ENCODE data around the gene BMERB1. TPM values are rescaled to one million over a fixed set of nuclear protein-coding genes. Genes with fewer than 3 reads are reported as not detected.

Gene BMERB1
- total and polyA plus RNA-seq, 2 donors, result 6.0 to 9.1 TPM

- DNase-seq (ENCODE audit: low read depth in 6 of 9, low spot score in 9 of 9), result no peak
- Histone ChIP-seq H3K4me3 (ENCODE audit: low read length in 2 of 2) (no peak overlapping the region), H3K9me3 (ENCODE audit: control insufficient read depth in 2 of 2, insufficient read depth in 1 of 2, low read length in 1 of 2) (no peaks in the 10 kb centered on the region), H3K27ac (ENCODE audit: low read depth in 1 of 2, low read length in 1 of 2) (no peak overlapping the region), H3K4me1 (ENCODE audit: control insufficient read depth in 2 of 2, insufficient read depth in 2 of 2, low read length in 2 of 2) (no peaks in the 10 kb centered on the region), H3K36me3 (ENCODE audit: control insufficient read depth in 2 of 2, insufficient read depth in 2 of 2, low read length in 1 of 2) (no peaks in the 10 kb centered on the region), H3K27me3 (ENCODE audit: control insufficient read depth in 2 of 2, insufficient read depth in 1 of 2, low read length in 1 of 2) (no peaks in the 10 kb centered on the region)
- WGBS, result 96% methylated on average over 20 of the region's 20 CpGs
Observed at GRCh38 chr16:15576960-15577958, 142.9 kb downstream of the BMERB1 start.

- H3K27me3 ChIP-seq (ENCODE audit: control insufficient read depth in 2 of 2, insufficient read depth in 1 of 2, low read length in 1 of 2), result no peaks in the 10 kb centered on the region
- H3K4me3 ChIP-seq (ENCODE audit: low read length in 2 of 2), result no peak overlapping the region
- no peaks in the 10 kb centered on the region for H3K4me1 ChIP-seq (ENCODE audit: control insufficient read depth in 2 of 2, insufficient read depth in 2 of 2, low read length in 2 of 2)
- WGBS, result 98% methylated on average over 4 of the region's 4 CpGs
- H3K9me3 ChIP-seq (ENCODE audit: control insufficient read depth in 2 of 2, insufficient read depth in 1 of 2, low read length in 1 of 2), result no peaks in the 10 kb centered on the region
- H3K27ac ChIP-seq (ENCODE audit: low read depth in 1 of 2, low read length in 1 of 2), result no peak overlapping the region
- no peak for DNase-seq (ENCODE audit: low read depth in 6 of 9, low spot score in 9 of 9)
- no peaks in the 10 kb centered on the region for H3K36me3 ChIP-seq (ENCODE audit: control insufficient read depth in 2 of 2, insufficient read depth in 2 of 2, low read length in 1 of 2)
Observed at GRCh38 chr16:15578824-15579223, 144.4 kb downstream of the BMERB1 start.

- no peak for DNase-seq (ENCODE audit: low read depth in 6 of 9, low spot score in 9 of 9)
- H3K36me3 ChIP-seq (ENCODE audit: control insufficient read depth in 2 of 2, insufficient read depth in 2 of 2, low read length in 1 of 2), result no peaks in the 10 kb centered on the region
- no peak overlapping the region for H3K27ac ChIP-seq (ENCODE audit: low read depth in 1 of 2, low read length in 1 of 2)
- peaks cover 0 to under 1% of the 10 kb centered on the region in 2 donors for H3K9me3 ChIP-seq (ENCODE audit: control insufficient read depth in 2 of 2, insufficient read depth in 1 of 2, low read length in 1 of 2)
- WGBS, result 90% methylated on average over 10 of the region's 10 CpGs
- no peak overlapping the region for H3K4me3 ChIP-seq (ENCODE audit: low read length in 2 of 2)
- no peaks in the 10 kb centered on the region for H3K27me3 ChIP-seq (ENCODE audit: control insufficient read depth in 2 of 2, insufficient read depth in 1 of 2, low read length in 1 of 2)
- H3K4me1 ChIP-seq (ENCODE audit: control insufficient read depth in 2 of 2, insufficient read depth in 2 of 2, low read length in 2 of 2), result no peaks in the 10 kb centered on the region
Observed at GRCh38 chr16:15581127-15581815, 146.9 kb downstream of the BMERB1 start.

- H3K4me3 ChIP-seq (ENCODE audit: low read length in 2 of 2), result no peak overlapping the region
- peaks cover 0 to 7% of the 10 kb centered on the region in 2 donors for H3K36me3 ChIP-seq (ENCODE audit: control insufficient read depth in 2 of 2, insufficient read depth in 2 of 2, low read length in 1 of 2)
- WGBS, result 98% methylated on average over 4 of the region's 4 CpGs
Observed at GRCh38 chr16:15583526-15583925, 149.1 kb downstream of the BMERB1 start.

GRCh38 chr16:15585956-15586355, 151.6 kb downstream of the BMERB1 start:
- Histone ChIP-seq H3K36me3 (ENCODE audit: control insufficient read depth in 2 of 2, insufficient read depth in 2 of 2, low read length in 1 of 2) (peaks cover 4 to 16% of the 10 kb centered on the region in 2 donors), H3K4me1 (ENCODE audit: control insufficient read depth in 2 of 2, insufficient read depth in 2 of 2, low read length in 2 of 2) (peaks cover 0 to 2% of the 10 kb centered on the region in 2 donors), H3K9me3 (ENCODE audit: control insufficient read depth in 2 of 2, insufficient read depth in 1 of 2, low read length in 1 of 2) (peaks cover 0 to 13% of the 10 kb centered on the region in 2 donors), H3K27me3 (ENCODE audit: control insufficient read depth in 2 of 2, insufficient read depth in 1 of 2, low read length in 1 of 2) (no peaks in the 10 kb centered on the region), H3K4me3 (ENCODE audit: low read length in 2 of 2) (no peak overlapping the region), H3K27ac (ENCODE audit: low read depth in 1 of 2, low read length in 1 of 2) (no peak overlapping the region)
- 93% methylated on average over 1 of the region's 1 CpG for WGBS
- DNase-seq (ENCODE audit: low read depth in 6 of 9, low spot score in 9 of 9), result no peak

More at GRCh38 chr16:15583526-15583925, 149.1 kb downstream of the BMERB1 start:
- DNase-seq (ENCODE audit: low read depth in 6 of 9, low spot score in 9 of 9), result no peak
- Histone ChIP-seq H3K4me1 (ENCODE audit: control insufficient read depth in 2 of 2, insufficient read depth in 2 of 2, low read length in 2 of 2) (no peaks in the 10 kb centered on the region), H3K9me3 (ENCODE audit: control insufficient read depth in 2 of 2, insufficient read depth in 1 of 2, low read length in 1 of 2) (peaks cover 0 to 13% of the 10 kb centered on the region in 2 donors), H3K27ac (ENCODE audit: low read depth in 1 of 2, low read length in 1 of 2) (no peak overlapping the region), H3K27me3 (ENCODE audit: control insufficient read depth in 2 of 2, insufficient read depth in 1 of 2, low read length in 1 of 2) (no peaks in the 10 kb centered on the region)

GRCh38 chr16:15586716-15587115, 152.3 kb downstream of the BMERB1 start:
- Histone ChIP-seq H3K4me3 (ENCODE audit: low read length in 2 of 2) (no peak overlapping the region), H3K9me3 (ENCODE audit: control insufficient read depth in 2 of 2, insufficient read depth in 1 of 2, low read length in 1 of 2) (peaks cover 0 to 13% of the 10 kb centered on the region in 2 donors), H3K36me3 (ENCODE audit: control insufficient read depth in 2 of 2, insufficient read depth in 2 of 2, low read length in 1 of 2) (peaks cover 4 to 18% of the 10 kb centered on the region in 2 donors), H3K27ac (ENCODE audit: low read depth in 1 of 2, low read length in 1 of 2) (no peak overlapping the region), H3K4me1 (ENCODE audit: control insufficient read depth in 2 of 2, insufficient read depth in 2 of 2, low read length in 2 of 2) (peaks cover 0 to 2% of the 10 kb centered on the region in 2 donors), H3K27me3 (ENCODE audit: control insufficient read depth in 2 of 2, insufficient read depth in 1 of 2, low read length in 1 of 2) (no peaks in the 10 kb centered on the region)
- 98% methylated on average over 12 of the region's 12 CpGs for WGBS
- no peak for DNase-seq (ENCODE audit: low read depth in 6 of 9, low spot score in 9 of 9)

- WGBS, result 96% methylated on average over 17 of the region's 17 CpGs
- no peak for DNase-seq (ENCODE audit: low read depth in 6 of 9, low spot score in 9 of 9)
- H3K36me3 ChIP-seq (ENCODE audit: control insufficient read depth in 2 of 2, insufficient read depth in 2 of 2, low read length in 1 of 2), result peaks cover 4 to 20% of the 10 kb centered on the region in 2 donors
- no peak overlapping the region for H3K4me3 ChIP-seq (ENCODE audit: low read length in 2 of 2)
- H3K27ac ChIP-seq (ENCODE audit: low read depth in 1 of 2, low read length in 1 of 2), result no peak overlapping the region
- peaks cover 0 to 13% of the 10 kb centered on the region in 2 donors for H3K9me3 ChIP-seq (ENCODE audit: control insufficient read depth in 2 of 2, insufficient read depth in 1 of 2, low read length in 1 of 2)
- H3K27me3 ChIP-seq (ENCODE audit: control insufficient read depth in 2 of 2, insufficient read depth in 1 of 2, low read length in 1 of 2), result no peaks in the 10 kb centered on the region
- peaks cover 0 to 2% of the 10 kb centered on the region in 2 donors for H3K4me1 ChIP-seq (ENCODE audit: control insufficient read depth in 2 of 2, insufficient read depth in 2 of 2, low read length in 2 of 2)
Observed at GRCh38 chr16:15587152-15587825, 152.9 kb downstream of the BMERB1 start.

- 83% methylated on average over 9 of the region's 9 CpGs for WGBS
- Histone ChIP-seq H3K36me3 (ENCODE audit: control insufficient read depth in 2 of 2, insufficient read depth in 2 of 2, low read length in 1 of 2) (peaks cover 29 to 50% of the 10 kb centered on the region in 2 donors), H3K27ac (ENCODE audit: low read depth in 1 of 2, low read length in 1 of 2) (no peak overlapping the region), H3K4me3 (ENCODE audit: low read length in 2 of 2) (no peak overlapping the region), H3K27me3 (ENCODE audit: control insufficient read depth in 2 of 2, insufficient read depth in 1 of 2, low read length in 1 of 2) (no peaks in the 10 kb centered on the region), H3K4me1 (ENCODE audit: control insufficient read depth in 2 of 2, insufficient read depth in 2 of 2, low read length in 2 of 2) (peaks cover 0 to 2% of the 10 kb centered on the region in 2 donors), H3K9me3 (ENCODE audit: control insufficient read depth in 2 of 2, insufficient read depth in 1 of 2, low read length in 1 of 2) (peaks cover 0 to 2% of the 10 kb centered on the region in 2 donors)
- DNase-seq (ENCODE audit: low read depth in 6 of 9, low spot score in 9 of 9), result peak in 1 of 9 donors; percentile 2
Observed at GRCh38 chr16:15592324-15592723, 157.9 kb downstream of the BMERB1 start.

Measured in thymus (tissue), 11 donors.